Endothelial cell of umbilical vein (primary cell): ENCODE measurements around the gene TUBB1. TPM values are rescaled to one million over a fixed set of nuclear protein-coding genes. Genes with fewer than 3 reads are reported as not detected.
"Not testable (repeated sequence)": the region's sequence is repeated elsewhere in the genome, so short reads cannot be mapped to it uniquely, and the experiment has no call there.

Source experiments
- BruUV-seq: library from RNA; stranded (reverse); fragments of 400-500 nt; replicated peaks from 2 replicates; lab custom pipeline; 2021; lab: Mats Ljungman, UMichigan
- CTCF ChIA-PET: fragments of 300-600, 350-600 bp; sonication (Branson Sonifier 250); formaldehyde crosslinking; loops from one replicate; lab custom pipeline; 2021; ENCODE audit warnings: antibody characterized with exemption, inconsistent platforms; lab: Charles Lee
- POLR2A ChIA-PET: fragments of 300-600, 350-600 bp; sonication (Branson Sonifier 250); formaldehyde crosslinking; loops from one replicate; lab custom pipeline; 2021; ENCODE audit warnings: antibody characterized with exemption, inconsistent platforms; lab: Charles Lee
- DNase-seq: peaks from one replicate; pipeline ENCODE4 v3.0.0-alpha.2; 2011; ENCODE audit warnings: low read depth, low spot score
- FAIRE-seq: peaks from 2 replicates; lab custom pipeline; 2011; peaks lifted over from hg19 to GRCh38; lab: Jason Lieb, UNC
- H2AFZ ChIP-seq: 2 replicates; pipeline ENCODE4 v1.6.0; 2012; ENCODE audit warnings: low read depth, low read length, control low read depth, inconsistent platforms
- H3K27ac ChIP-seq: 2 replicates; pipeline ENCODE4 v1.5.1; 2011; ENCODE audit warnings: low read depth, mild to moderate bottlenecking, control low read depth, low read length, moderate library complexity; ENCODE audit not compliant: insufficient read depth
- H3K27me3 ChIP-seq, 2 experiments: 2 replicates each; pipeline versions ENCODE4 v1.6.0 to v1.6.1; 2011; ENCODE audit warnings: low read length in 2 of 2, mixed read lengths in 1 of 2; ENCODE audit not compliant: control insufficient read depth in 2 of 2, insufficient read depth in 2 of 2
- H3K36me3 ChIP-seq, 2 experiments: 2 replicates in 1 of 2; 3 replicates in 1 of 2; pipeline ENCODE4 v1.5.1; 2011; ENCODE audit warnings: low read length in 2 of 2, mild to moderate bottlenecking in 1 of 2, moderate library complexity in 1 of 2; ENCODE audit not compliant: control insufficient read depth in 2 of 2, insufficient read depth in 2 of 2; ENCODE audit errors: extremely low read depth in 1 of 2
- H3K4me1 ChIP-seq: 3 replicates; pipeline ENCODE4 v1.5.1; 2011; ENCODE audit warnings: mild to moderate bottlenecking, low read length; ENCODE audit not compliant: control insufficient read depth, insufficient read depth; ENCODE audit errors: extremely low read depth
- H3K4me2 ChIP-seq: 2 replicates; pipeline ENCODE4 v1.6.1; 2011; ENCODE audit warnings: low read length, control low read depth, mixed read lengths; ENCODE audit not compliant: insufficient read depth
- H3K4me3 ChIP-seq, 3 experiments: fragments of 200-600 bp in 1 of 3; sonication (generic), shearing (Covaris generic) in 1 of 3; replicated peaks in 1 of 3; 2 replicates each; pipeline ENCODE4 v1.5.1; 2011 to 2016; ENCODE audit warnings: control low read depth in 3 of 3, low read length in 3 of 3, mild to moderate bottlenecking in 2 of 3, inconsistent platforms in 1 of 3, low read depth in 1 of 3, moderate library complexity in 1 of 3; ENCODE audit not compliant: insufficient read depth in 1 of 3
- H3K79me2 ChIP-seq: 2 replicates; pipeline ENCODE4 v1.6.0; 2012; ENCODE audit warnings: low read length, inconsistent platforms; ENCODE audit not compliant: control insufficient read depth, insufficient read depth
- H3K9ac ChIP-seq: replicated peaks from 2 replicates; pipeline ENCODE3; 2011; ENCODE audit warnings: low read length, control low read depth; ENCODE audit not compliant: insufficient read depth; ENCODE audit errors: extremely low read depth
- H3K9me1 ChIP-seq: replicated peaks from 3 replicates; pipeline ENCODE4 v1.6.0; 2011; ENCODE audit warnings: mild to moderate bottlenecking, low read length; ENCODE audit not compliant: control insufficient read depth, insufficient read depth; ENCODE audit errors: extremely low read depth
- H3K9me3 ChIP-seq: replicated peaks from 2 replicates; pipeline ENCODE4 v1.5.1; 2012; ENCODE audit warnings: low read length, inconsistent platforms; ENCODE audit not compliant: control insufficient read depth, insufficient read depth
- H4K20me1 ChIP-seq: replicated peaks from 2 replicates; pipeline ENCODE3; 2011; ENCODE audit warnings: mild to moderate bottlenecking, low read length; ENCODE audit not compliant: control insufficient read depth, insufficient read depth; ENCODE audit errors: extremely low read depth
- EZH2 ChIP-seq: IDR thresholded peaks from 2 replicates; pipeline ENCODE4 v1.6.1; 2012; ENCODE audit warnings: borderline replicate concordance, low read depth, mild to moderate bottlenecking, moderate library complexity, low read length, inconsistent platforms; ENCODE audit not compliant: severe bottlenecking
- FOS ChIP-seq: IDR thresholded peaks from 2 replicates; pipeline ENCODE4 v1.6.1; 2011; ENCODE audit warnings: mild to moderate bottlenecking, low read length, moderate library complexity, borderline replicate concordance; ENCODE audit not compliant: insufficient read depth
- GATA2 ChIP-seq: IDR thresholded peaks from 2 replicates; pipeline ENCODE4 v1.7.0; 2011; ENCODE audit warnings: low read depth, mild to moderate bottlenecking, moderate library complexity, mixed read lengths, low read length; ENCODE audit not compliant: insufficient read length, insufficient read depth
- JUN ChIP-seq: IDR thresholded peaks from 2 replicates; pipeline ENCODE4 v1.6.1; 2011; ENCODE audit warnings: borderline replicate concordance, low read depth; ENCODE audit not compliant: insufficient read length, insufficient read depth
- POLR2A ChIP-seq: IDR thresholded peaks from 2 replicates; pipeline ENCODE4 v1.6.1; 2012; ENCODE audit warnings: low read depth, mild to moderate bottlenecking, control low read depth, low read length
- dilution Hi-C: fragments of 300-500 bp; cut with MboI; formaldehyde crosslinking; loops from one replicate; pipeline ENCODE4 v1.15.0; 2019; ENCODE audit warnings: low sequenced_read_pairs; ENCODE audit not compliant: extremely low pct_ligation_motif_present
- intact Hi-C: fragments of 100-400 bp; cut with micrococcal nuclease; formaldehyde crosslinking; loops from one replicate; pipeline ENCODE4 v1.10.0; 2022
- polyA plus RNA-seq, 4 experiments: library from polyadenylated mRNA; depleted of rRNA in 3 of 4; stranded (reverse) in 3 of 4; unstranded in 1 of 4; fragments of >200 nt; gene quantifications; 2 replicates each; pipeline versions ENCODE4 v1.2.1 to v1.2.3, GENCODE V29; 2011 to 2012; ENCODE audit warnings: missing spikeins in 1 of 4
- total RNA-seq: library from RNA; stranded (reverse); gene quantifications from 2 replicates; pipeline ENCODE4 v1.2.3, GENCODE V29; 2021
- TF ChIP-seq, protein P1 (sequence below), 2 donors: IDR thresholded peaks; 1 replicate in 1 of 2; 2 replicates in 1 of 2; pipeline ENCODE4 v1.5.1; 2011; ENCODE audit warnings: low read length in 2 of 2, mild to moderate bottlenecking in 2 of 2, moderate library complexity in 2 of 2, control low read depth in 1 of 2, inconsistent platforms in 1 of 2, low read depth in 1 of 2; ENCODE audit not compliant: insufficient read depth in 1 of 2; ENCODE audit errors: extremely low read depth in 1 of 2
- TF ChIP-seq, protein P2 (sequence below): IDR thresholded peaks from 2 replicates; pipeline ENCODE4 v1.6.1; 2011; ENCODE audit not compliant: insufficient read depth, insufficient read length

Gene TUBB1
- total and polyA plus RNA-seq, 2 donors (not counting 3 experiments of a cell fraction or from before 2014, with no cell fraction given): 0.04 TPM; not detected in 1

DNA sequence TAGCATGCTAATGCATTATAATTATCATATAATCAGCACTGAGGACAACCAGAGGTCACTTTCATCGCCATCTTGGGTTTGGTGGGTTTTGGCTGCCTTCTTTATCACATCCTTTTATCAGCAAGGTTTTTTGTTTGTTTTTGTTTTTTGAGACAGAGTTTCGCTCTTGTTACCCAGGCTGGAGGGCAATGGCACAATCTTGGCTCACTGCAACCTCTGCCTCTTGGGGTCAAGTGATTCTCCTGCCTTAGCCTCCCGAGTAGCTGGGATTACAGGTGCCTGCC is 7.4 kb upstream of the TUBB1 start:
- Histone ChIP-seq H3K9ac (peak overlapping the region; percentile 52), H3K27ac (peak overlapping the region; percentile 95), H3K4me1 (peaks cover 25% of the 10 kb centered on the region), H2AFZ (peak overlapping the region; percentile 20), H3K4me2 (peak overlapping the region; percentile 36)
- BruUV-seq, H3K4me3 ChIP-seq, H3K36me3 ChIP-seq, H3K9me1 ChIP-seq, H3K27me3 ChIP-seq, H3K9me3 ChIP-seq, dilution Hi-C loops, H4K20me1 ChIP-seq, POLR2A ChIA-PET, H3K79me2 ChIP-seq, DNase-seq: not testable (repeated sequence)
- CTCF ChIA-PET: interaction anchor here (1.0 to 2.0 kb wide), 3 partner anchors 18 to 210 kb away, joined by 4 to 7 read pairs (median 6); partner anchors contain the start of gene ATP5F1E
- intact Hi-C loops: loop anchor here (1.0 to 10.0 kb wide), 7 partner anchors 20 to 933 kb away; partner anchors contain the start of genes ATP5F1E, FAM217B, NELFCD and PPP1R3D
- FAIRE-seq: peak; percentile 8

DNA sequence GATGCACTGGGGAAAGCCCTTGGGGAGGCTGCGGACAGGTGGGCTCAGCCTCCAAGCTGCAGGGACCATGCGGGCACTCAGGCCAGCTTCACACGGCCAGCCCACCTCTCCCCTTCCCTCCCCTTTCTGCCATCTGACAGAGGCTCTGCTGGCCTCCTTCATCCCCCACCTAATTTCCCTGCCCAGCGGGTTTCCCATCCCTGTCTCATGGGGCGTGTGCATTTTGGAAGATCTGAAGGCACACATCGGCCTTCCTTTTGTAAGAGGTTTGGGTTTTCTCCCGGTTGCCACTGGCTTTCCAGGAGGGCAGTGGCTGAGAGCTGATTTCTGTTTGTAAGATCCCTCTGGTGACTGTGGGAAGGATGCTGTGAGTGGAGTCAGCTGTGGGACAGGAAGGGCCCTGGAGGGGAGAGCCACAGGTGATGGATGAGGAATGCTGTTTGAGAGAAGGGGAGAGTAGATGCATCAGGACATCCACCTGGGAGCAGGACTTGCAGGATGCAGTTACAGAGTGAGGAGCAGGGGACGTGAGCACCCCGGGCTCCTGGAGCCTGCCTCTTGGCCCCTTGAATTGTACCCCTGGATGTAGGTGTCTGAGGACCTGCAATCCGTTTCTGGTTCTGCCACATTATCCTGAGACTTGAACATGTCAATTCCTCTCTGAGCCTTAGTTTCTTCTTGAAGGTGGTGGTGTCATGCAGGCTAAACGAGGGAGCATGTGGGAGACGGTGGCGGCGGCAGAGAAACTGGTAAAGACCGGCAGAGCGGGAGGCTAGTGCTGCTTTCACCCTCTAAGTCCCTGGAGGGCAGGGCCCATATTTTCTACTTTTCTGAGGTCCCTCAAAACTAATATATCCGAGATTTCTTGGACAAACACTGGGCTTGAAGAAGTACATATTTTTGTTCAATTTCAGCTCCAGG is 5.9 kb upstream of the TUBB1 start:
- no TSS peak for BruUV-seq
- Histone ChIP-seq H2AFZ (no peak overlapping the region), H3K9me1 (no peaks in the 10 kb centered on the region), H3K4me1 (peaks cover 28% of the 10 kb centered on the region), H3K9ac (no peak overlapping the region), H4K20me1 (no peaks in the 10 kb centered on the region), H3K9me3 (no peaks in the 10 kb centered on the region), H3K79me2 (no peaks in the 10 kb centered on the region), H3K36me3 (no peaks in the 10 kb centered on the region), H3K4me3 (no peak overlapping the region), H3K4me2 (no peak overlapping the region), H3K27ac (no peak overlapping the region), H3K27me3 (no peaks in the 10 kb centered on the region)
- DNase-seq (no peak), FAIRE-seq (no peak)
- dilution Hi-C loops: no loop called here
- POLR2A ChIA-PET: no interaction called here
- no peak for TF ChIP-seq POLR2A
- no peak for TF ChIP-seq FOS
- TF ChIP-seq, protein P1, sequence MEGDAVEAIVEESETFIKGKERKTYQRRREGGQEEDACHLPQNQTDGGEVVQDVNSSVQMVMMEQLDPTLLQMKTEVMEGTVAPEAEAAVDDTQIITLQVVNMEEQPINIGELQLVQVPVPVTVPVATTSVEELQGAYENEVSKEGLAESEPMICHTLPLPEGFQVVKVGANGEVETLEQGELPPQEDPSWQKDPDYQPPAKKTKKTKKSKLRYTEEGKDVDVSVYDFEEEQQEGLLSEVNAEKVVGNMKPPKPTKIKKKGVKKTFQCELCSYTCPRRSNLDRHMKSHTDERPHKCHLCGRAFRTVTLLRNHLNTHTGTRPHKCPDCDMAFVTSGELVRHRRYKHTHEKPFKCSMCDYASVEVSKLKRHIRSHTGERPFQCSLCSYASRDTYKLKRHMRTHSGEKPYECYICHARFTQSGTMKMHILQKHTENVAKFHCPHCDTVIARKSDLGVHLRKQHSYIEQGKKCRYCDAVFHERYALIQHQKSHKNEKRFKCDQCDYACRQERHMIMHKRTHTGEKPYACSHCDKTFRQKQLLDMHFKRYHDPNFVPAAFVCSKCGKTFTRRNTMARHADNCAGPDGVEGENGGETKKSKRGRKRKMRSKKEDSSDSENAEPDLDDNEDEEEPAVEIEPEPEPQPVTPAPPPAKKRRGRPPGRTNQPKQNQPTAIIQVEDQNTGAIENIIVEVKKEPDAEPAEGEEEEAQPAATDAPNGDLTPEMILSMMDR (IDR thresholded peaks at IDR 0.05; ENCODE audit: extremely low read depth in 1 of 2, insufficient read depth in 1 of 2, low read depth in 1 of 2, low read length in 2 of 2): no peak
- TF ChIP-seq, protein P2, sequence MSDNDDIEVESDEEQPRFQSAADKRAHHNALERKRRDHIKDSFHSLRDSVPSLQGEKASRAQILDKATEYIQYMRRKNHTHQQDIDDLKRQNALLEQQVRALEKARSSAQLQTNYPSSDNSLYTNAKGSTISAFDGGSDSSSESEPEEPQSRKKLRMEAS: no peak
- TF ChIP-seq EZH2: no peak
- no peak for TF ChIP-seq JUN
- no peak for TF ChIP-seq GATA2
- CTCF ChIA-PET: interaction anchor here (0.8 kb wide), 1 partner anchor 12 kb away, joined by 3 read pairs; no protein-coding TSS in a partner anchor
- intact Hi-C loops: loop anchor here (10.0 kb wide), 2 partner anchors 358 to 932 kb away; partner anchors contain the start of genes FAM217B, PPP1R3D and STX16
